Liver (tissue), 9 donors: Measurements from ENCODE around the gene WSCD1. TPM values are rescaled to one million over a fixed set of nuclear protein-coding genes. Genes with fewer than 3 reads are reported as not detected.

ENCODE experiments used
- DNase-seq: peaks from one replicate; pipeline ENCODE4 v3.0.0-alpha.2; 2017; ENCODE audit warnings: low spot score
- H3K27ac ChIP-seq, 2 donors: one replicate each; pipeline ENCODE4 v1.7.0; 2013; ENCODE audit warnings: inconsistent platforms in 2 of 2, low read length in 2 of 2, control low read depth in 1 of 2, low read depth in 1 of 2, mild to moderate bottlenecking in 1 of 2
- H3K27me3 ChIP-seq, 4 donors: one replicate each; pipeline versions ENCODE4 v1.6.1 to v1.7.0; 2013; ENCODE audit warnings: low read length in 3 of 4, inconsistent platforms in 1 of 4, mild to moderate bottlenecking in 1 of 4, moderate library complexity in 1 of 4; ENCODE audit not compliant: control insufficient read depth in 4 of 4, insufficient read depth in 4 of 4
- H3K36me3 ChIP-seq, 4 donors: one replicate each; pipeline versions ENCODE4 v1.6.1 to v1.7.0; 2013; ENCODE audit warnings: low read length in 3 of 4, mild to moderate bottlenecking in 3 of 4, low read depth in 1 of 4, moderate library complexity in 1 of 4; ENCODE audit not compliant: control insufficient read depth in 4 of 4, insufficient read depth in 3 of 4
- H3K4me1 ChIP-seq, 4 donors: one replicate each; pipeline versions ENCODE4 v1.6.1 to v1.7.0; 2013; ENCODE audit warnings: low read length in 3 of 4, mild to moderate bottlenecking in 3 of 4, moderate library complexity in 1 of 4; ENCODE audit not compliant: control insufficient read depth in 4 of 4, insufficient read depth in 4 of 4
- H3K4me3 ChIP-seq, 3 donors: one replicate each; pipeline versions ENCODE4 v1.6.1 to v1.7.0; 2013; ENCODE audit warnings: low read length in 3 of 3, control low read depth in 1 of 3, low read depth in 1 of 3, mild to moderate bottlenecking in 1 of 3
- H3K9ac ChIP-seq, 2 donors: one replicate each; pipeline ENCODE4 v1.7.0; 2013; ENCODE audit warnings: low read length in 2 of 2, mild to moderate bottlenecking in 2 of 2, moderate library complexity in 2 of 2, control low read depth in 1 of 2, low read depth in 1 of 2
- H3K9me3 ChIP-seq, 4 donors: one replicate each; pipeline versions ENCODE4 v1.6.1 to v1.7.0; 2013; ENCODE audit warnings: low read length in 3 of 4; ENCODE audit not compliant: control insufficient read depth in 4 of 4
- ATF3 ChIP-seq: IDR thresholded peaks from 2 replicates; pipeline ENCODE4 v1.6.1; 2016; ENCODE audit warnings: antibody characterized with exemption
- CTCF ChIP-seq: fragments of 150-350 bp; IDR thresholded peaks from 2 replicates; pipeline ENCODE4 v1.5.1; 2017; ENCODE audit warnings: improper control_type of control experiment, low read depth, low read length; ENCODE audit not compliant: missing input control
- FOXA1 ChIP-seq: IDR thresholded peaks from 2 replicates; pipeline ENCODE4 v1.6.1; 2016; ENCODE audit warnings: antibody characterized with exemption
- FOXA2 ChIP-seq: IDR thresholded peaks from 2 replicates; pipeline ENCODE4 v1.6.1; 2016; ENCODE audit warnings: antibody characterized with exemption
- GABPA ChIP-seq, 2 donors: IDR thresholded peaks in 1 of 2; conservative IDR thresholded peaks in 1 of 2; 2 replicates each; pipeline ENCODE4 v1.6.1; 2016; ENCODE audit warnings: antibody characterized with exemption in 2 of 2, mild to moderate bottlenecking in 1 of 2, moderate library complexity in 1 of 2
- HNF4G ChIP-seq: IDR thresholded peaks from 2 replicates; pipeline ENCODE4 v1.6.1; 2016; ENCODE audit warnings: antibody characterized with exemption
- JUND ChIP-seq, 2 donors: IDR thresholded peaks; 2 replicates each; pipeline ENCODE4 v1.6.1; 2016; ENCODE audit warnings: antibody characterized with exemption in 2 of 2
- MAX ChIP-seq: IDR thresholded peaks from 2 replicates; pipeline ENCODE4 v1.6.1; 2016; ENCODE audit warnings: antibody characterized with exemption
- NR2F2 ChIP-seq: IDR thresholded peaks from 2 replicates; pipeline ENCODE4 v1.6.1; 2016; ENCODE audit warnings: antibody characterized with exemption
- REST ChIP-seq: IDR thresholded peaks from 2 replicates; pipeline ENCODE4 v1.6.1; 2016; ENCODE audit warnings: antibody characterized with exemption, mild to moderate bottlenecking
- RXRA ChIP-seq, 2 donors: IDR thresholded peaks; 2 replicates each; pipeline ENCODE4 v1.6.1; 2017 to 2018; ENCODE audit warnings: antibody characterized with exemption in 2 of 2, mild to moderate bottlenecking in 1 of 2
- SP1 ChIP-seq: IDR thresholded peaks from 2 replicates; pipeline ENCODE4 v1.6.1; 2018; ENCODE audit warnings: antibody characterized with exemption, mild to moderate bottlenecking
- YY1 ChIP-seq: IDR thresholded peaks from 2 replicates; pipeline ENCODE4 v1.6.1; 2016; ENCODE audit warnings: antibody characterized with exemption, mild to moderate bottlenecking
- ZBTB33 ChIP-seq: IDR thresholded peaks from 2 replicates; pipeline ENCODE4 v1.6.1; 2016; ENCODE audit warnings: antibody characterized with exemption
- WGBS: extraction: QIAGEN DNeasy Blood & Tissue Kit; methylation state at CpG from one replicate; pipeline ENCODE4 v1.1.7; 2013; 5-methylcytosine and 5-hydroxymethylcytosine counted together
- polyA plus RNA-seq, 2 donors: library from polyadenylated mRNA; stranded (reverse) in 1 of 2; unstranded in 1 of 2; fragments of 200-250 nt in 1 of 2; fragments of >200 nt in 1 of 2; fragmentation: Nextera tagmentation in 1 of 2; extraction: Ambion mirVana in 1 of 2; gene quantifications; one replicate each; pipeline versions ENCODE4 v1.2.1 to v1.2.3, GENCODE V29; 2013 to 2015
- total RNA-seq, 2 donors: library from RNA; depleted of rRNA; stranded (reverse); fragments of >200 nt; gene quantifications; one replicate each; pipeline ENCODE4 v1.2.3, GENCODE V29; 2014
- donor health status: healthy.
- donor health status: healthy.
- donor health status: healthy.
- donor health status: healthy.
- donor health status: healthy.

The WSCD1 gene
- total and polyA plus RNA-seq, 4 donors: 0.10 to 3.8 (median 1.3) TPM

GRCh38 chr17:6134721-6135120, 64.5 kb downstream of the WSCD1 start:
- H3K27ac ChIP-seq: no peak overlapping the region
- H3K4me1 ChIP-seq: no peaks in the 10 kb centered on the region
- H3K9ac ChIP-seq: no peak overlapping the region
- TF ChIP-seq JUND (IDR thresholded peaks at IDR 0.05) (no peak), ATF3 (no peak), RXRA (IDR thresholded peaks at IDR 0.05) (no peak), NR2F2 (no peak), YY1 (no peak), HNF4G (no peak), FOXA2 (no peak), REST (no peak), FOXA1 (no peak), GABPA (IDR thresholded peaks at IDR 0.05 in 1 of 2, conservative IDR thresholded peaks at IDR 0.05 in 1 of 2) (no peak), SP1 (no peak), CTCF (no peak), ZBTB33 (no peak)
- peaks cover 0 to 4% (median 0%) of the 10 kb centered on the region in 4 donors for H3K27me3 ChIP-seq
- no peaks in the 10 kb centered on the region for H3K9me3 ChIP-seq
- 83% methylated on average over 2 of the region's 2 CpGs for WGBS
- DNase-seq: no peak
- no peak overlapping the region for H3K4me3 ChIP-seq
- no peaks in the 10 kb centered on the region for H3K36me3 ChIP-seq

GRCh38 chr17:6135236-6135635, 65.1 kb downstream of the WSCD1 start:
- Histone ChIP-seq H3K9ac (no peak overlapping the region), H3K4me1 (no peaks in the 10 kb centered on the region), H3K27me3 (peaks cover 0 to 4% (median 0%) of the 10 kb centered on the region in 4 donors), H3K36me3 (no peaks in the 10 kb centered on the region), H3K9me3 (no peaks in the 10 kb centered on the region), H3K4me3 (no peak overlapping the region), H3K27ac (no peak overlapping the region)
- TF ChIP-seq MAX: no peak
- DNase-seq: no peak
- 62% methylated on average over 5 of the region's 5 CpGs for WGBS
